H1 (cell line): ENCODE results near the gene KIR2DL1. TPM values are rescaled to one million over a fixed set of nuclear protein-coding genes. Genes with fewer than 3 reads are reported as not detected.
"Not testable (repeated sequence)": the region's sequence is repeated elsewhere in the genome, so short reads cannot be mapped to it uniquely, and the experiment has no call there.

Experiments
- CTCF ChIA-PET: fragments of 300-600 bp; sonication (Branson Sonifier 250); formaldehyde crosslinking; loops from one replicate; lab custom pipeline; 2021; ENCODE audit not compliant: partially characterized antibody; lab: Charles Lee
- POLR2A ChIA-PET: fragments of 300-600 bp; sonication (Branson Sonifier 250); formaldehyde crosslinking; loops from one replicate; lab custom pipeline; 2021; ENCODE audit warnings: inconsistent platforms; ENCODE audit not compliant: partially characterized antibody; lab: Charles Lee
- DNase-seq, 2 experiments: peaks; one replicate each; pipeline versions ENCODE4 v3.0.0 to v3.0.0-alpha.2; 2010 to 2022; ENCODE audit warnings: low spot score in 2 of 2, low read depth in 1 of 2, mixed read lengths in 1 of 2
- FAIRE-seq: peaks from 2 replicates; lab custom pipeline; 2011; peaks lifted over from hg19 to GRCh38; lab: Jason Lieb, UNC
- H2AFZ ChIP-seq: 2 replicates; pipeline ENCODE4 v1.8.1; 2012; ENCODE audit warnings: low read length, inconsistent platforms
- H2AK5ac ChIP-seq: 2 replicates; pipeline ENCODE4 v1.6.1; 2013; ENCODE audit warnings: low read depth, low read length
- H2BK120ac ChIP-seq: replicated peaks from 2 replicates; pipeline ENCODE3; 2013; ENCODE audit warnings: low read depth, low read length, inconsistent platforms
- H2BK12ac ChIP-seq: 2 replicates; pipeline ENCODE4 v1.6.1; 2013; ENCODE audit warnings: low read depth, low read length
- H2BK15ac ChIP-seq: 2 replicates; pipeline ENCODE4 v1.6.1; 2013; ENCODE audit warnings: low read length
- H2BK20ac ChIP-seq: 2 replicates; pipeline ENCODE4 v1.6.1; 2013; ENCODE audit warnings: low read length
- H2BK5ac ChIP-seq: 2 replicates; pipeline ENCODE4 v1.6.1; 2013; ENCODE audit warnings: low read depth, low read length
- H3K14ac ChIP-seq: 2 replicates; pipeline ENCODE4 v1.6.1; 2013; ENCODE audit warnings: inconsistent platforms; ENCODE audit not compliant: insufficient read length
- H3K18ac ChIP-seq: 2 replicates; pipeline ENCODE4 v1.6.1; 2013; ENCODE audit warnings: low read length; ENCODE audit errors: extremely low read depth
- H3K23ac ChIP-seq: 2 replicates; pipeline ENCODE4 v1.6.1; 2013; ENCODE audit warnings: inconsistent platforms; ENCODE audit not compliant: insufficient read length
- H3K23me2 ChIP-seq: 2 replicates; pipeline ENCODE4 v1.6.1; 2013; ENCODE audit warnings: low read depth, low read length
- H3K27ac ChIP-seq: 2 replicates; pipeline ENCODE4 v1.6.1; 2011; ENCODE audit warnings: low read depth, low read length, inconsistent platforms
- H3K27me3 ChIP-seq, 4 experiments: replicated peaks in 1 of 4; 1 replicate in 1 of 4; 2 replicates in 3 of 4; pipeline versions ENCODE4 v1.6.1 to v1.8.1; 2011 to 2013; ENCODE audit warnings: low read length in 3 of 4, mild to moderate bottlenecking in 3 of 4, inconsistent platforms in 2 of 4, mixed read lengths in 2 of 4, moderate library complexity in 1 of 4; ENCODE audit not compliant: control insufficient read depth in 3 of 4, insufficient read depth in 3 of 4; ENCODE audit errors: extremely low read depth in 1 of 4
- H3K36me3 ChIP-seq, 4 experiments: 2 replicates each; pipeline versions ENCODE4 v1.6.1 to v1.8.1; 2011 to 2013; ENCODE audit warnings: mild to moderate bottlenecking in 4 of 4, low read length in 3 of 4, moderate library complexity in 2 of 4, control low read depth in 1 of 4, inconsistent platforms in 1 of 4; ENCODE audit not compliant: insufficient read depth in 4 of 4, control insufficient read depth in 2 of 4
- H3K4ac ChIP-seq: replicated peaks from 2 replicates; pipeline ENCODE3; 2013; ENCODE audit warnings: low read length, low read depth, mixed read lengths, inconsistent platforms; ENCODE audit not compliant: insufficient read length
- H3K4me1 ChIP-seq, 4 experiments: replicated peaks in 1 of 4; 1 replicate in 1 of 4; 2 replicates in 3 of 4; pipeline versions ENCODE4 v1.6.1 to v1.8.1; 2011 to 2013; ENCODE audit warnings: low read length in 3 of 4, inconsistent platforms in 2 of 4, mixed read lengths in 1 of 4; ENCODE audit not compliant: insufficient read depth in 4 of 4, control insufficient read depth in 3 of 4
- H3K4me2 ChIP-seq, 2 experiments: 2 replicates each; pipeline versions ENCODE4 v1.6.1 to v1.8.1; 2011 to 2013; ENCODE audit warnings: low read depth in 2 of 2, low read length in 2 of 2, control low read depth in 1 of 2, inconsistent platforms in 1 of 2, mild to moderate bottlenecking in 1 of 2; ENCODE audit not compliant: insufficient read depth in 1 of 2
- H3K4me3 ChIP-seq, 4 experiments: fragments of 200-600, 300-600 bp in 1 of 4; sonication (generic), shearing (Covaris generic), sonication (Bioruptor Twin) in 1 of 4; 2 replicates each; pipeline versions ENCODE4 v1.5.1 to v1.8.1; 2011 to 2016; ENCODE audit warnings: low read length in 4 of 4, low read depth in 3 of 4, control low read depth in 2 of 4, inconsistent platforms in 2 of 4, mild to moderate bottlenecking in 2 of 4, mixed read lengths in 1 of 4, moderate library complexity in 1 of 4; ENCODE audit not compliant: insufficient read depth in 2 of 4; ENCODE audit errors: extremely low read depth in 1 of 4
- H3K56ac ChIP-seq: replicated peaks from 2 replicates; pipeline ENCODE3; 2013; ENCODE audit warnings: low read depth, mild to moderate bottlenecking, mixed read lengths, low read length, inconsistent platforms; ENCODE audit not compliant: insufficient read length
- H3K79me1 ChIP-seq: 2 replicates; pipeline ENCODE4 v1.6.1; 2013; ENCODE audit warnings: low read depth, low read length, control low read depth
- H3K79me2 ChIP-seq, 2 experiments: 2 replicates each; pipeline versions ENCODE4 v1.6.1 to v1.8.1; 2012 to 2013; ENCODE audit warnings: low read length in 2 of 2, mild to moderate bottlenecking in 2 of 2, inconsistent platforms in 1 of 2; ENCODE audit not compliant: insufficient read depth in 2 of 2, control insufficient read depth in 1 of 2
- H3K9ac ChIP-seq, 4 experiments: replicated peaks in 1 of 4; 1 replicate in 1 of 4; 2 replicates in 3 of 4; pipeline versions ENCODE4 v1.6.1 to v1.8.1; 2011 to 2013; ENCODE audit warnings: low read depth in 3 of 4, low read length in 3 of 4, control low read depth in 2 of 4, mild to moderate bottlenecking in 2 of 4, moderate library complexity in 2 of 4, inconsistent platforms in 1 of 4; ENCODE audit errors: extremely low read depth in 1 of 4
- H3K9me3 ChIP-seq, 2 experiments: 2 replicates each; pipeline versions ENCODE4 v1.6.1 to v1.8.1; 2012 to 2013; ENCODE audit warnings: mild to moderate bottlenecking in 2 of 2, moderate library complexity in 2 of 2, control low read depth in 1 of 2, inconsistent platforms in 1 of 2, low read depth in 1 of 2, low read length in 1 of 2, mixed read lengths in 1 of 2; ENCODE audit not compliant: insufficient read depth in 2 of 2
- H4K20me1 ChIP-seq, 2 experiments: replicated peaks in 1 of 2; 2 replicates each; pipeline versions ENCODE3 to v1.8.1; 2011 to 2013; ENCODE audit warnings: inconsistent platforms in 2 of 2, low read length in 2 of 2, mild to moderate bottlenecking in 1 of 2; ENCODE audit not compliant: insufficient read depth in 2 of 2, control insufficient read depth in 1 of 2
- H4K5ac ChIP-seq: 2 replicates; pipeline ENCODE4 v1.6.1; 2013; ENCODE audit warnings: low read length, low read depth, mixed read lengths, inconsistent platforms; ENCODE audit not compliant: insufficient read length
- H4K8ac ChIP-seq: 2 replicates; pipeline ENCODE4 v1.8.0; 2013; ENCODE audit warnings: mild to moderate bottlenecking, moderate library complexity, low read length, inconsistent platforms; ENCODE audit not compliant: insufficient read depth; ENCODE audit errors: extremely low read depth
- H4K91ac ChIP-seq: replicated peaks from 2 replicates; pipeline ENCODE3; 2013; ENCODE audit warnings: low read length, mixed read lengths, inconsistent platforms; ENCODE audit not compliant: insufficient read length
- WGBS, 2 experiments: shearing (Covaris generic) in 1 of 2; methylation state at CpG; one replicate each; pipeline versions ENCODE4 v1.1.6 to v1.1.7; 2013 to 2015; ENCODE audit warnings: low lambda C conversion rate in 2 of 2, mixed read lengths in 2 of 2, inconsistent platforms in 1 of 2, low coverage in 1 of 2, missing lambda C conversion rate in 1 of 2; ENCODE audit not compliant: insufficient replicate concordance in 2 of 2, insufficient coverage in 1 of 2, insufficient read length in 1 of 2; ENCODE audit errors: extremely low coverage in 1 of 2, missing lambda C conversion rate in 1 of 2; 5-methylcytosine and 5-hydroxymethylcytosine counted together
- polyA plus RNA-seq, 7 experiments: library from polyadenylated mRNA; depleted of rRNA in 3 of 7; stranded (reverse) in 5 of 7; unstranded in 2 of 7; fragments of >200 nt in 5 of 7; fragments of 200-250 nt in 2 of 7; gene quantifications; 1 replicate in 5 of 7; 2 replicates in 1 of 7; 4 replicates in 1 of 7; pipeline versions ENCODE4 v1.2.1 to v1.2.3, GENCODE V29; 2011 to 2013; ENCODE audit warnings: missing spikeins in 2 of 7, mixed read lengths in 2 of 7
- total RNA-seq: library from RNA; stranded (reverse); fragmentation: NEBNext Ultra II Directional; extraction: Animal tissue kit (Norgen Biotek cat#: 25700); gene quantifications from 2 replicates; pipeline ENCODE4 v1.2.1, GENCODE V29; 2021

KIR2DL1 gene
- total and polyA plus RNA-seq, 2 of the 8 experiments (the other 6 are each of a cell fraction or from before 2014, with no cell fraction given): not detected

DNA sequence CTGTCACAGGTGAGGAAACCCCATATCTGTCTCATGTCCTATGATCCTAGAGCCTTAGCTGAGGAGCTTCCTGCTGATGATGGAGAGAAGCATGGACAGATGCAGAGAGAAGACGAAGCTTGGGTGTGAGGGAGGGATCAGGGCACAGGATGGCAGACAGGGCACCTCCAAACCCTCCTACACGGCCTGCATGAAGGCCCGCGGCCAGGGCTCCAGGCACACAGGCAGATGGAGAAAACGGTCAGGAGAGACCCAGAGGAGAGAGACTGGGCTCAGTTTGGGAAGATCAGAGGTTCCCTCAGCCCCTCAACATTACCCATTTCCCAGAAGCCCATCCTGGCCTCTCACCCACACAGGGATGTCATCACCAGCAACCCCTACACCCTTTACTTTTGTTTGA, 25.5 kb upstream of the KIR2DL1 start:
- H3K27me3 ChIP-seq, H3K27ac ChIP-seq, H4K20me1 ChIP-seq, H4K5ac ChIP-seq, CTCF ChIA-PET, H3K79me2 ChIP-seq, H3K23me2 ChIP-seq, H4K8ac ChIP-seq, FAIRE-seq, H2BK5ac ChIP-seq, H3K23ac ChIP-seq, H3K36me3 ChIP-seq, H3K4me3 ChIP-seq, H2BK20ac ChIP-seq, H3K4me1 ChIP-seq, H2BK12ac ChIP-seq, H3K14ac ChIP-seq, H3K79me1 ChIP-seq, DNase-seq, H4K91ac ChIP-seq, H2BK120ac ChIP-seq, H3K18ac ChIP-seq, H3K56ac ChIP-seq, H2AK5ac ChIP-seq, H2AFZ ChIP-seq, H2BK15ac ChIP-seq, POLR2A ChIA-PET, H3K4me2 ChIP-seq, H3K9ac ChIP-seq, H3K4ac ChIP-seq: not testable (repeated sequence)
- WGBS, 2 experiments: 62% methylated on average over 3 of the region's 5 CpGs; no CpG with 5 or more reads in 1 of the 2 experiments
- H3K9me3 ChIP-seq: peaks cover 24 to 57% of the 10 kb centered on the region in 2 experiments; a peak in 3 of 4 replicates

DNA sequence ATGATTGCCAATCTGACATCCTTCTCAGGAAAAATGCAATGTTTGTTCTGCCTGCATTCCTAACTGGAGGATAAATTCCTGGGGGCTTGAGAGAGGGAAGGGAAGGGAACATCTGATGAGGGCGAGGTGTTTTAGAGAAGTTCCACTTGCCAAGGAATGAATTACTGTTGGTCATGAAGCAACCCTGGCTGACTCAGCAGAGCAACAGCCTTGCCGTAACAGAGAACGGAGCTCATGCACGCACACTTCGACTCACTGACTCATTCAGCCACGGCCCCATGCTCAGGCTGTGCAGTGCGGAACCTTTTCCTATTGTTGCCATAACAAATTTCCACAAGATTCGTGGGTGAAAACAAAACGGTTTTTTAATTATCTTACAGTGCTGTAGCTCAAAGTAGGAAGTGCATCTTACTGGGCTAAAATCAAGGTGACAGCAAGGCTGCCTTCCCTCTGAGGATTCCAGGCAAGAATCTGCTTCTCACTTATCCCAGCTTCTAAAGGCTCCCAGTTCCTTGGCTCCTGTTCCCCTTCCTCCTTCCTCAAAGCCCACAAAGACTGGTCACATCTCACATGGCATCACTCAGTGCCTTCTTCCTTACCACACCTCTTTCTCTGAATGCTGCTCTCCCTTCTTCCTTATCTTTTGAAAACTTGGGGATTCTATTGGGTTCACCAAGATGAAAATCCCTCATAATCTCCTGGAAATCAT, 21.8 kb upstream of the KIR2DL1 start:
- H2BK15ac ChIP-seq, H3K4me2 ChIP-seq, H2BK20ac ChIP-seq, H3K9ac ChIP-seq, H3K14ac ChIP-seq, H2BK12ac ChIP-seq, H3K23ac ChIP-seq, FAIRE-seq, H3K56ac ChIP-seq, H3K4ac ChIP-seq, H4K8ac ChIP-seq, H3K79me1 ChIP-seq, H3K79me2 ChIP-seq, POLR2A ChIA-PET, H4K5ac ChIP-seq, H4K20me1 ChIP-seq, H2AFZ ChIP-seq, H3K36me3 ChIP-seq, H3K18ac ChIP-seq, H4K91ac ChIP-seq, DNase-seq, H2BK120ac ChIP-seq, H3K23me2 ChIP-seq, H3K27ac ChIP-seq, H3K4me3 ChIP-seq, H2AK5ac ChIP-seq, H3K4me1 ChIP-seq, H3K27me3 ChIP-seq, CTCF ChIA-PET, H2BK5ac ChIP-seq: not testable (repeated sequence)
- 80% methylated on average over 8 of the region's 9 CpGs; no CpG with 5 or more reads in 1 of the 2 experiments for WGBS, 2 experiments
- peaks cover 10 to 42% of the 10 kb centered on the region in 2 experiments; a peak in 3 of 4 replicates for H3K9me3 ChIP-seq
